HepG2 (cell line): ENCODE data around the gene GDI1. TPM values are rescaled to one million over a fixed set of nuclear protein-coding genes. Genes with fewer than 3 reads are reported as not detected.

Experiments
- ARID4A ChIP-seq: sonication (generic); formaldehyde crosslinking; IDR thresholded peaks from 2 replicates; pipeline ENCODE4 v1.5.0; 2020; ENCODE audit warnings: mild to moderate bottlenecking, missing genetic modification reagents, borderline replicate concordance
- EP300 ChIP-seq, 3 experiments: sonication (generic) in 1 of 3; formaldehyde crosslinking in 1 of 3; IDR thresholded peaks; 2 replicates each; pipeline versions ENCODE4 v1.5.1 to v1.6.1; 2011 to 2020; ENCODE audit warnings: low read depth in 2 of 3, low read length in 2 of 3, borderline replicate concordance in 1 of 3, improper control_type of control experiment in 1 of 3, mild to moderate bottlenecking in 1 of 3, missing genetic modification reagents in 1 of 3, moderate library complexity in 1 of 3
- FOSL1 ChIP-seq: sonication (generic); formaldehyde crosslinking; IDR thresholded peaks from 2 replicates; pipeline ENCODE4 v1.9.0; 2021; ENCODE audit warnings: missing genetic modification reagents, borderline replicate concordance
- KLF13 ChIP-seq: sonication (generic); formaldehyde crosslinking; IDR thresholded peaks from 2 replicates; pipeline ENCODE4 v1.4.0; 2020; ENCODE audit warnings: mild to moderate bottlenecking, missing genetic modification reagents
- MBD4 ChIP-seq: IDR thresholded peaks from 2 replicates; pipeline ENCODE4 v1.6.1; 2012; ENCODE audit warnings: low read length, inconsistent platforms, borderline replicate concordance
- PAWR ChIP-seq: sonication (generic); formaldehyde crosslinking; IDR thresholded peaks from 2 replicates; pipeline ENCODE4 v1.4.0; 2020; ENCODE audit warnings: missing genetic modification reagents, mild to moderate bottlenecking, borderline replicate concordance
- RFX5 ChIP-seq: IDR thresholded peaks from 2 replicates; pipeline ENCODE4 v1.6.1; 2011; ENCODE audit warnings: low read depth, low read length, improper control_type of control experiment
- ZKSCAN5 ChIP-seq: sonication (generic); formaldehyde crosslinking; IDR thresholded peaks from 2 replicates; pipeline ENCODE4 v1.5.1; 2020; ENCODE audit warnings: mild to moderate bottlenecking, missing genetic modification reagents
- ZNF224 ChIP-seq: sonication (generic); formaldehyde crosslinking; IDR thresholded peaks from 2 replicates; pipeline ENCODE4 v1.5.0; 2020; ENCODE audit warnings: mild to moderate bottlenecking, missing genetic modification reagents
- ZNF34 ChIP-seq: sonication (generic); formaldehyde crosslinking; IDR thresholded peaks from 2 replicates; pipeline ENCODE4 v1.4.0; 2020; ENCODE audit warnings: mild to moderate bottlenecking, missing genetic modification reagents, borderline replicate concordance
- polyA plus RNA-seq, 8 experiments: library from polyadenylated mRNA; depleted of rRNA in 3 of 8; stranded (reverse) in 7 of 8; unstranded in 1 of 8; fragments of >200 nt; fragmentation: Illumina TruSeq in 4 of 8; extraction: Trizol in 4 of 8; gene quantifications; 2 replicates each; pipeline versions ENCODE4 v1.2.1 to v1.2.3, GENCODE V29; 2011 to 2016; ENCODE audit warnings: low read depth in 4 of 8, missing spikeins in 1 of 8, mixed read lengths in 1 of 8; ENCODE audit not compliant: insufficient read depth in 1 of 8
- total RNA-seq, 5 experiments: library from RNA; depleted of rRNA; stranded (reverse); fragments of >200 nt; fragmentation: Illumina TruSeq; extraction: Trizol; gene quantifications; 2 replicates each; pipeline ENCODE4 v1.2.3, GENCODE V29; 2016; ENCODE audit warnings: low read depth in 1 of 5
- TF ChIP-seq, protein P1 (sequence below): sonication (generic); formaldehyde crosslinking; IDR thresholded peaks from 2 replicates; pipeline ENCODE4 v1.5.0; 2020; ENCODE audit warnings: mild to moderate bottlenecking, low read depth, missing genetic modification reagents, borderline replicate concordance
- TF ChIP-seq, protein P2 (sequence below): sonication (generic); formaldehyde crosslinking; IDR thresholded peaks from 2 replicates; pipeline ENCODE4 v1.4.0; 2020; ENCODE audit warnings: missing genetic modification reagents
- TF ChIP-seq, protein P3 (sequence below): sonication (generic); formaldehyde crosslinking; IDR thresholded peaks from 2 replicates; pipeline ENCODE4 v1.8.1; 2022; ENCODE audit warnings: low read depth, mild to moderate bottlenecking, missing genetic modification reagents
- TF ChIP-seq, protein P4 (sequence below): sonication (generic); formaldehyde crosslinking; IDR thresholded peaks from 2 replicates; pipeline ENCODE4 v1.4.0; 2020; ENCODE audit warnings: missing genetic modification reagents

Gene GDI1
- total and polyA plus RNA-seq, 2 of the 13 experiments (the other 11 are each of a cell fraction or from before 2014, with no cell fraction given), result 17.4 to 105 TPM

- no peak for TF ChIP-seq EP300 (IDR thresholded peaks at IDR 0.05; ENCODE audit: low read depth in 2 of 2, low read length in 2 of 2)
- TF ChIP-seq EP300 (CRISPR knock-in tag; IDR thresholded peaks at IDR 0.05; ENCODE audit: borderline replicate concordance), result no peak
- peak; percentile 65 for TF ChIP-seq RFX5
- TF ChIP-seq, protein P1, sequence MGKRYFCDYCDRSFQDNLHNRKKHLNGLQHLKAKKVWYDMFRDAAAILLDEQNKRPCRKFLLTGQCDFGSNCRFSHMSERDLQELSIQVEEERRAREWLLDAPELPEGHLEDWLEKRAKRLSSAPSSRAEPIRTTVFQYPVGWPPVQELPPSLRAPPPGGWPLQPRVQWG (CRISPR knock-in tag), result no peak
- peak; percentile 92 for TF ChIP-seq ARID4A (CRISPR knock-in tag)
- no peak for TF ChIP-seq KLF13
- no peak for TF ChIP-seq ZKSCAN5 (CRISPR knock-in tag)
- TF ChIP-seq, protein P2, sequence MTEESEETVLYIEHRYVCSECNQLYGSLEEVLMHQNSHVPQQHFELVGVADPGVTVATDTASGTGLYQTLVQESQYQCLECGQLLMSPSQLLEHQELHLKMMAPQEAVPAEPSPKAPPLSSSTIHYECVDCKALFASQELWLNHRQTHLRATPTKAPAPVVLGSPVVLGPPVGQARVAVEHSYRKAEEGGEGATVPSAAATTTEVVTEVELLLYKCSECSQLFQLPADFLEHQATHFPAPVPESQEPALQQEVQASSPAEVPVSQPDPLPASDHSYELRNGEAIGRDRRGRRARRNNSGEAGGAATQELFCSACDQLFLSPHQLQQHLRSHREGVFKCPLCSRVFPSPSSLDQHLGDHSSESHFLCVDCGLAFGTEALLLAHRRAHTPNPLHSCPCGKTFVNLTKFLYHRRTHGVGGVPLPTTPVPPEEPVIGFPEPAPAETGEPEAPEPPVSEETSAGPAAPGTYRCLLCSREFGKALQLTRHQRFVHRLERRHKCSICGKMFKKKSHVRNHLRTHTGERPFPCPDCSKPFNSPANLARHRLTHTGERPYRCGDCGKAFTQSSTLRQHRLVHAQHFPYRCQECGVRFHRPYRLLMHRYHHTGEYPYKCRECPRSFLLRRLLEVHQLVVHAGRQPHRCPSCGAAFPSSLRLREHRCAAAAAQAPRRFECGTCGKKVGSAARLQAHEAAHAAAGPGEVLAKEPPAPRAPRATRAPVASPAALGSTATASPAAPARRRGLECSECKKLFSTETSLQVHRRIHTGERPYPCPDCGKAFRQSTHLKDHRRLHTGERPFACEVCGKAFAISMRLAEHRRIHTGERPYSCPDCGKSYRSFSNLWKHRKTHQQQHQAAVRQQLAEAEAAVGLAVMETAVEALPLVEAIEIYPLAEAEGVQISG, result 0 out of 2 replicates have a peak, but pooled peaks have one; percentile 38
- TF ChIP-seq FOSL1 (CRISPR knock-in tag), result no peak
- no peak for TF ChIP-seq MBD4
- TF ChIP-seq ZNF224, result 0 out of 2 replicates have a peak, but pooled peaks have one; percentile 47
- no peak for TF ChIP-seq ZNF34 (CRISPR knock-in tag)
- TF ChIP-seq, protein P3, sequence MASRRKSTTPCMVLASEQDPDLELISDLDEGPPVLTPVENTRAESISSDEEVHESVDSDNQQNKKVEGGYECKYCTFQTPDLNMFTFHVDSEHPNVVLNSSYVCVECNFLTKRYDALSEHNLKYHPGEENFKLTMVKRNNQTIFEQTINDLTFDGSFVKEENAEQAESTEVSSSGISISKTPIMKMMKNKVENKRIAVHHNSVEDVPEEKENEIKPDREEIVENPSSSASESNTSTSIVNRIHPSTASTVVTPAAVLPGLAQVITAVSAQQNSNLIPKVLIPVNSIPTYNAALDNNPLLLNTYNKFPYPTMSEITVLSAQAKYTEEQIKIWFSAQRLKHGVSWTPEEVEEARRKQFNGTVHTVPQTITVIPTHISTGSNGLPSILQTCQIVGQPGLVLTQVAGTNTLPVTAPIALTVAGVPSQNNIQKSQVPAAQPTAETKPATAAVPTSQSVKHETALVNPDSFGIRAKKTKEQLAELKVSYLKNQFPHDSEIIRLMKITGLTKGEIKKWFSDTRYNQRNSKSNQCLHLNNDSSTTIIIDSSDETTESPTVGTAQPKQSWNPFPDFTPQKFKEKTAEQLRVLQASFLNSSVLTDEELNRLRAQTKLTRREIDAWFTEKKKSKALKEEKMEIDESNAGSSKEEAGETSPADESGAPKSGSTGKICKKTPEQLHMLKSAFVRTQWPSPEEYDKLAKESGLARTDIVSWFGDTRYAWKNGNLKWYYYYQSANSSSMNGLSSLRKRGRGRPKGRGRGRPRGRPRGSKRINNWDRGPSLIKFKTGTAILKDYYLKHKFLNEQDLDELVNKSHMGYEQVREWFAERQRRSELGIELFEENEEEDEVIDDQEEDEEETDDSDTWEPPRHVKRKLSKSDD (CRISPR knock-in tag), result no peak
- TF ChIP-seq, protein P4, sequence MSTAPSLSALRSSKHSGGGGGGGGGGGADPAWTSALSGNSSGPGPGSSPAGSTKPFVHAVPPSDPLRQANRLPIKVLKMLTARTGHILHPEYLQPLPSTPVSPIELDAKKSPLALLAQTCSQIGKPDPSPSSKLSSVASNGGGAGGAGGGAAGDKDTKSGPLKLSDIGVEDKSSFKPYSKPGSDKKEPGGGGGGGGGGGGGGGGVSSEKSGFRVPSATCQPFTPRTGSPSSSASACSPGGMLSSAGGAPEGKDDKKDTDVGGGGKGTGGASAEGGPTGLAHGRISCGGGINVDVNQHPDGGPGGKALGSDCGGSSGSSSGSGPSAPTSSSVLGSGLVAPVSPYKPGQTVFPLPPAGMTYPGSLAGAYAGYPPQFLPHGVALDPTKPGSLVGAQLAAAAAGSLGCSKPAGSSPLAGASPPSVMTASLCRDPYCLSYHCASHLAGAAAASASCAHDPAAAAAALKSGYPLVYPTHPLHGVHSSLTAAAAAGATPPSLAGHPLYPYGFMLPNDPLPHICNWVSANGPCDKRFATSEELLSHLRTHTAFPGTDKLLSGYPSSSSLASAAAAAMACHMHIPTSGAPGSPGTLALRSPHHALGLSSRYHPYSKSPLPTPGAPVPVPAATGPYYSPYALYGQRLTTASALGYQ (CRISPR knock-in tag), result 0 out of 2 replicates have a peak, but pooled peaks have one; percentile 24
- no peak for TF ChIP-seq PAWR (CRISPR knock-in tag)
Measured at GRCh38 chrX:154428176-154429171, 8.5 kb upstream of the GDI1 start, which contains the start of gene ATP6AP1 (continued).
